Bronchus fibroblast of lung (primary cell): ENCODE results near the gene GLP2R. TPM values are rescaled to one million over a fixed set of nuclear protein-coding genes. Genes with fewer than 3 reads are reported as not detected.

Experiments
- total RNA-seq: library from RNA; depleted of rRNA; stranded (reverse); fragments of >200 nt; gene quantifications from 2 replicates; pipeline ENCODE4 v1.2.3, GENCODE V29; 2015

GLP2R gene, protein sequence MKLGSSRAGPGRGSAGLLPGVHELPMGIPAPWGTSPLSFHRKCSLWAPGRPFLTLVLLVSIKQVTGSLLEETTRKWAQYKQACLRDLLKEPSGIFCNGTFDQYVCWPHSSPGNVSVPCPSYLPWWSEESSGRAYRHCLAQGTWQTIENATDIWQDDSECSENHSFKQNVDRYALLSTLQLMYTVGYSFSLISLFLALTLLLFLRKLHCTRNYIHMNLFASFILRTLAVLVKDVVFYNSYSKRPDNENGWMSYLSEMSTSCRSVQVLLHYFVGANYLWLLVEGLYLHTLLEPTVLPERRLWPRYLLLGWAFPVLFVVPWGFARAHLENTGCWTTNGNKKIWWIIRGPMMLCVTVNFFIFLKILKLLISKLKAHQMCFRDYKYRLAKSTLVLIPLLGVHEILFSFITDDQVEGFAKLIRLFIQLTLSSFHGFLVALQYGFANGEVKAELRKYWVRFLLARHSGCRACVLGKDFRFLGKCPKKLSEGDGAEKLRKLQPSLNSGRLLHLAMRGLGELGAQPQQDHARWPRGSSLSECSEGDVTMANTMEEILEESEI
- under 0.01 TPM in 1 of 2 replicates, not detected in the other for total RNA-seq

DNA sequence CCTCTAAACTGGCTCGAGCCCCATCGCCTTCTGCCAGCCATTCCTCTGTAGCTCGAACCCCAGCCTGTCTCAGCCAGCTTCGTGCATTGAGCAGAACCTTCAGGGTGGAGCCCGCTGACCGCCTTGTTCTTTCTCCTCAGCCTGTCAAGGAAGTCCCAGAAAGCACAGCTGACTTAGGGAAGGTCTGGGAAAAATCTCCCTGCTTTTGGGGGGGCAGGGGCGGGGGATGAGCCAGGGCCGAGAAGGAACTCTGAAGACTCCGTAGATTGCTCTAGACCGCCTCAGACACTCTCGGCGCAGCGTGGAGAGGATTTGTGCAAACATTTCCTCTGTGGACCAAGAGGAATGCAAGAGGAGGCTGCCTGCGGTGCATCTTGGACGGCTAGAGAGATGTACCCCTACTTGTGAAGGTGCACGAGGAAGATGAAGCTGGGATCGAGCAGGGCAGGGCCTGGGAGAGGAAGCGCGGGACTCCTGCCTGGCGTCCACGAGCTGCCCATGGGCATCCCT is at the start of gene GLP2R:
Gene GLP2R, plus strand, starts transcription at position 284 of the 510 bp plus-strand sequence. Its CDS starts 140 bp downstream, at position 424.

DNA sequence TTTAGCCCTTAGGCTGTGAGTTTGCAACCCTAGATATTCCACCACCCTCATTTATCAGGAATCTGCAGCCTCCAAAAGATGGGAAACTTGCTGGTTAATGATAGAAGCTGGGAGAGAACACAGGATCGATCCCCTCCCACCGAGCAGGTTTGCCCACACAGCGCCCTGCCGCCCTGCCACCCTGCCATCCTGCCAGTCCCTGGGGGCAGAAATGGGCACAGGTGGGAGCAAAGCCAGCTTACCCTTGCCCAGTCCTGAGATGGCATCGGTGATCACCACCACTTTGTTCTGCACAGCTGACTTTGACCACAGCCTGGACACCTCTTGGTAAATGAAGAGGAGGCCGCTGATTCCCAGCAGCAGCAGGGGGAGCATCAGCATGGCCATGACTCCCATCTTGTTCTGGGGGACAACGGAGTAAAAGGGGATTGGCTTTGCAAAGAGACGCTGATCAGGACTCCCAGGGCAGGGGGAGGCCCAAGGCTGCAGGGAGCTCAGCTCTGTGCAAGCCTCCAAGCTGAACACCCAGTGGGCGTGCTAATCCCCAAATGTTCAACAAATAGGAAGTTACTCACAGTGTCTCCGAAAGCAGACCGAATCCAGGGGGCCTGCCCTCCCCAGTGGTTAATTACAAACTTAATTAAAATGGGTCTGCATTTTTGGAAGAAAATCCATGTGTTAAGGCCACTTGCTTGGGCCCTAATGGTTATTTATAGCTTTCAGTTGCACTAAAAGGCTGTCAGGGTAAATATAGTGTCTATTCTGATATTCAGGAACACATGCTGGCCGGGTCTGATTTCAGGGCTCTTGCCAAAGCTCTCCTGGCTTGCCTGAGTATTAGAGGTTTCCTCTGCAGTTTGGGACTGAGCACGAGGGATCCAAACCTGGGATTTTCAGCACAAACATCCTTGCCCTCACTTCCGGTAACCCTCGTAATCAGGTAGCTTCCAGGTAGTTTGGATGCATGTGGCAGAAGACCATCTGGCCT is 34.5 kb upstream of the GLP2R start, which contains the start of gene DHRS7C:
Gene DHRS7C, minus strand, starts transcription at position 704 of the 988 bp plus-strand sequence. Its CDS starts 308 bp downstream, at position 396.

DNA sequence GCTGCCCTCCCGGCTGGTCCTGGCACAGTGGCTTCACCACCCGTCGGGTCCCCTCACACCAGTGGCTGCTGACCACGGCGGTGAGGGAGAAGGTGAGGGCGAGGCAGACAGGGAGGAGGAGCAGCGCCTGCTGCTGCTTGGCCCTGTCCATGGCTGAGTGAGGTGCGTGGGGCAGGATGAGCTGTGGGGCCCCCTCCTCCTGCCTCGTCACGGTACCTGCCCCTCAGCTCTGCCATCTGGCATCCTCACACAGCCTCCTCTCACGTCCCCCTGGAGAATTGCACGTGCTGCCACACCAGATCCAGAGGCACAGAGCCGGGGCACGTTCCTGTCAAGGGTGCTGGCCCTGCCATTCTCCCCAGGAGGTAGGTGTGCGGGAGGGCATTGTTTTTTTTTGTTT is 3.8 kb upstream of the GLP2R start, which contains the start of gene GSG1L2:
Gene GSG1L2, minus strand, starts transcription at position 159 of the 400 bp plus-strand sequence. Its CDS starts 8 bp downstream, at position 151.

DNA sequence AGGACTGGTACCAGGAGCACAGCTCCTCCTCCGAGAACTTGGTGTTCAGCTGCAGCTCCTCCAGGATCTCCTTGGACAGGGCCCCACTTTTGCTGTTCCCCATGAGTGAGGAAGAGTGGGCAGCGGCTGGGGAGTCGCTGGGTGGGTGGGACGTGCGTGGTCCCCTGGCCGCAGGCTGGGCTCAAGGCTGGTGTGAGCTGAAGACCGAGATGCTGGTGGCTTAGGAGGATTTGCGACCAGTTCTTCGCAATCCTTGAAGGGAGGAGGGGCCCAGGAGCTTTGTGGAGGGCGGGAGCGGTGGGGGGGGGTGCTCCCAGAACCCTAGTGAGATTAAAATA is 79.3 kb downstream of the GLP2R start, which contains the start of gene RCVRN:
Gene RCVRN, minus strand, starts transcription at position 194 of the 338 bp plus-strand sequence. Its CDS starts 91 bp downstream, at position 103.

Other genes starting within 250 kb of the GLP2R start
- not detected in 2 replicates for gene CFAP52, start 249.3 kb upstream of the GLP2R start, total RNA-seq
- 0.15 and 0.50 TPM in 2 replicates for gene USP43, start 180.4 kb upstream of the GLP2R start, total RNA-seq
- gene DHRS7C, start 34.3 kb upstream of the GLP2R start, total RNA-seq = not detected in 2 replicates
- not detected in 2 replicates for gene GSG1L2, start 3.8 kb upstream of the GLP2R start, total RNA-seq
- gene RCVRN, start 79.3 kb downstream of the GLP2R start, total RNA-seq = not detected in 2 replicates